Neural progenitor cell (in vitro differentiated cells): ENCODE measurements around the gene ZFAND6. TPM values are rescaled to one million over a fixed set of nuclear protein-coding genes. Genes with fewer than 3 reads are reported as not detected.

Experiments used
- DNase-seq: peaks from one replicate; pipeline ENCODE4 v3.0.0-alpha.2; 2016; ENCODE audit warnings: low spot score
- H2AFZ ChIP-seq: fragments of 200-600 bp; sonication (generic); replicated peaks from 2 replicates; pipeline ENCODE4 v1.6.1; 2016; ENCODE audit warnings: antibody characterized with exemption
- H3F3A ChIP-seq: fragments of 200-600 bp; sonication (generic); 2 replicates; pipeline ENCODE4 v1.6.1; 2016; ENCODE audit warnings: antibody characterized with exemption, low read depth
- H3K27ac ChIP-seq: fragments of 200-600 bp; sonication (generic); 2 replicates; pipeline ENCODE4 v1.5.1; 2016; ENCODE audit warnings: mild to moderate bottlenecking
- H3K27me3 ChIP-seq: fragments of 200-600 bp; sonication (generic); 2 replicates; pipeline ENCODE4 v1.6.1; 2016; ENCODE audit warnings: mild to moderate bottlenecking, moderate library complexity
- H3K36me3 ChIP-seq: fragments of 200-600 bp; sonication (generic); 2 replicates; pipeline ENCODE4 v1.5.1; 2016
- H3K4me1 ChIP-seq: fragments of 200-600 bp; sonication (generic); 2 replicates; pipeline ENCODE4 v1.6.1; 2016; ENCODE audit warnings: mixed run types
- H3K4me2 ChIP-seq: fragments of 200-600 bp; sonication (generic); 2 replicates; pipeline ENCODE4 v1.6.1; 2016
- H3K4me3 ChIP-seq: fragments of 200-600 bp; sonication (generic); 2 replicates; pipeline ENCODE4 v1.5.1; 2016
- H3K79me2 ChIP-seq: fragments of 200-600 bp; sonication (generic); 2 replicates; pipeline ENCODE4 v1.6.1; 2016; ENCODE audit warnings: low read depth
- H3K9ac ChIP-seq: fragments of 200-600 bp; sonication (generic); 2 replicates; pipeline ENCODE4 v1.6.1; 2016
- H3K9me3 ChIP-seq: fragments of 200-600 bp; sonication (generic); 2 replicates; pipeline ENCODE4 v1.5.1; 2016; ENCODE audit warnings: low read depth
- H4K20me1 ChIP-seq: fragments of 200-600 bp; sonication (generic); 2 replicates; pipeline ENCODE4 v1.6.1; 2016; ENCODE audit warnings: low read depth
- H3K27ac Mint-ChIP-seq: 3 replicates; pipeline ENCODE4 v1.8.0; 2021; ENCODE audit warnings: mixed read lengths
- H3K27me3 Mint-ChIP-seq: 2 replicates; pipeline ENCODE4 v1.8.0; 2022; ENCODE audit warnings: low read depth, mild to moderate bottlenecking, inconsistent platforms, moderate library complexity, mixed read lengths; ENCODE audit not compliant: insufficient read depth
- H3K36me3 Mint-ChIP-seq: 3 replicates; pipeline ENCODE4 v1.8.0; 2021; ENCODE audit warnings: mixed read lengths
- H3K4me1 Mint-ChIP-seq: 3 replicates; pipeline ENCODE4 v1.8.0; 2021; ENCODE audit warnings: mixed read lengths
- H3K4me3 Mint-ChIP-seq: 3 replicates; pipeline ENCODE4 v1.8.0; 2021; ENCODE audit warnings: mild to moderate bottlenecking, moderate library complexity, mixed read lengths
- H3K9me3 Mint-ChIP-seq: 3 replicates; pipeline ENCODE4 v1.8.0; 2020; ENCODE audit warnings: mixed read lengths
- CTCF ChIP-seq: fragments of 200-600 bp; sonication (generic); IDR thresholded peaks from 2 replicates; pipeline ENCODE4 v1.5.1; 2017; ENCODE audit warnings: antibody characterized with exemption, mild to moderate bottlenecking
- EZH2 ChIP-seq: fragments of 200-600 bp; sonication (generic); IDR thresholded peaks from 2 replicates; pipeline ENCODE4 v1.6.1; 2017; ENCODE audit warnings: antibody characterized with exemption, mild to moderate bottlenecking, moderate library complexity
- EZH2phosphoT487 ChIP-seq: fragments of 200-600 bp; sonication (generic); IDR thresholded peaks from 2 replicates; pipeline ENCODE4 v1.6.1; 2017; ENCODE audit warnings: antibody characterized with exemption
- total RNA-seq: library from RNA; depleted of rRNA; stranded (reverse); fragments of >200 nt; gene quantifications from 2 replicates; pipeline ENCODE4 v1.2.3, GENCODE V29; 2015; ENCODE audit warnings: low replicate concordance

ZFAND6 gene
- total RNA-seq, 1 donor from 2014 or later: 329 TPM

GRCh38 chr15:80182611-80183261, 123.3 kb downstream of the ZFAND6 start:
- Histone ChIP-seq H3K4me2 (no peak overlapping the region), H3K79me2 (no peaks in the 10 kb centered on the region), H3K27ac (no peak overlapping the region), H3K36me3 (no peaks in the 10 kb centered on the region), H3K9ac (no peak overlapping the region), H3K4me1 (no peaks in the 10 kb centered on the region), H3F3A (peaks cover 4% of the 10 kb centered on the region), H3K4me3 (no peak overlapping the region), H3K9me3 (no peaks in the 10 kb centered on the region), H2AFZ (no peak overlapping the region), H4K20me1 (no peaks in the 10 kb centered on the region), H3K27me3 (no peaks in the 10 kb centered on the region)
- no peak overlapping the region for H3K27ac Mint-ChIP-seq
- no peak for TF ChIP-seq EZH2
- TF ChIP-seq CTCF: no peak
- no peak for TF ChIP-seq EZH2phosphoT487
- peaks cover 16% of the 10 kb centered on the region for H3K4me1 Mint-ChIP-seq
- peaks cover 6% of the 10 kb centered on the region for H3K27me3 Mint-ChIP-seq
- H3K9me3 Mint-ChIP-seq: peaks cover 3% of the 10 kb centered on the region
- H3K36me3 Mint-ChIP-seq: peaks cover 27% of the 10 kb centered on the region
- DNase-seq: no peak
- no peak overlapping the region for H3K4me3 Mint-ChIP-seq

- H3F3A ChIP-seq: peaks cover 10% of the 10 kb centered on the region
- no peak overlapping the region for H3K4me2 ChIP-seq
- H3K9me3 Mint-ChIP-seq: peaks cover 3% of the 10 kb centered on the region
Observed at GRCh38 chr15:80183306-80183705, 123.8 kb downstream of the ZFAND6 start.

GRCh38 chr15:80183886-80184285, 124.4 kb downstream of the ZFAND6 start:
- Mint-ChIP-seq H3K36me3 (peaks cover 28% of the 10 kb centered on the region), H3K4me1 (peaks cover 28% of the 10 kb centered on the region), H3K9me3 (peaks cover 3% of the 10 kb centered on the region), H3K27ac (peak overlapping the region; percentile 59), H3K27me3 (peaks cover 6% of the 10 kb centered on the region), H3K4me3 (no peak overlapping the region)
- Histone ChIP-seq H3K9ac (no peak overlapping the region), H2AFZ (no peak overlapping the region), H3K27ac (no peak overlapping the region), H3F3A (peaks cover 16% of the 10 kb centered on the region), H3K4me2 (no peak overlapping the region), H3K4me3 (no peak overlapping the region), H4K20me1 (no peaks in the 10 kb centered on the region), H3K9me3 (no peaks in the 10 kb centered on the region), H3K27me3 (no peaks in the 10 kb centered on the region), H3K79me2 (no peaks in the 10 kb centered on the region), H3K36me3 (no peaks in the 10 kb centered on the region), H3K4me1 (peaks cover 11% of the 10 kb centered on the region)
- DNase-seq: peak; percentile 33
- TF ChIP-seq EZH2: no peak
- no peak for TF ChIP-seq EZH2phosphoT487
- TF ChIP-seq CTCF: peak; percentile 43

More at GRCh38 chr15:80183306-80183705, 123.8 kb downstream of the ZFAND6 start:
- no peak overlapping the region for H2AFZ ChIP-seq
- H3K27ac Mint-ChIP-seq: no peak overlapping the region
- H3K4me3 Mint-ChIP-seq: no peak overlapping the region
- no peaks in the 10 kb centered on the region for H4K20me1 ChIP-seq
- TF ChIP-seq EZH2phosphoT487: no peak
- TF ChIP-seq EZH2: no peak
- TF ChIP-seq CTCF: no peak
- no peak overlapping the region for H3K4me3 ChIP-seq
- no peak overlapping the region for H3K27ac ChIP-seq
- no peaks in the 10 kb centered on the region for H3K36me3 ChIP-seq
- no peaks in the 10 kb centered on the region for H3K79me2 ChIP-seq
- no peaks in the 10 kb centered on the region for H3K27me3 ChIP-seq
- peaks cover 6% of the 10 kb centered on the region for H3K27me3 Mint-ChIP-seq
- H3K36me3 Mint-ChIP-seq: peaks cover 28% of the 10 kb centered on the region
- H3K9me3 ChIP-seq: no peaks in the 10 kb centered on the region
- no peak overlapping the region for H3K9ac ChIP-seq
- no peak for DNase-seq
- peaks cover 22% of the 10 kb centered on the region for H3K4me1 Mint-ChIP-seq
- peaks cover 6% of the 10 kb centered on the region for H3K4me1 ChIP-seq
